ENCODE results near the gene TOGARAM1. TPM values are rescaled to one million over a fixed set of nuclear protein-coding genes. Genes with fewer than 3 reads are reported as not detected.

The TOGARAM1 gene
- total RNA-seq, 6 experiments from 2014 or later: 7.5 to 13.7 (median 9.3) TPM

DNA sequence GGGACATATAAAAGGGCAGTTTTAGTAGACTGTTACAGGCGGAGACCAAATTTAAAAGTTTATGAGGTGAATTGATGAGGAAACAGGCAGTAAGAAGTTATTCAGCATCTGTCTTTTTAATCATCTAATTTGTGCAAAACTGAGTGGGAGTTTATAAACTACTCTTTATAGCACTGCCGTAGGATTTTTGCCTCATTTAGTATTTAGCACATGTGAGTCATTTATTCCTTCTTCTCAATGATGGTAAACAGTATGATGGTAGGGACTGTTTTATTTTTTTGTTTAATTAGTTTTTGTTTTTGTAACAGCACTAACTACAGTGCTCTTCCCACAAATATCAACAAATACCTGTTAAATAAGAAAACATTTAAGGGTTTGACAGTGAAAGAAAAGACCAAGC lies 20.6 kb downstream of the TOGARAM1 start:
- H3K4me1 Mint-ChIP-seq (ENCODE audit: low read depth): peaks cover 19% of the 10 kb centered on the region
- H3K4me3 Mint-ChIP-seq: no peak overlapping the region
- no peak overlapping the region for H3K27ac Mint-ChIP-seq
- H3K36me3 Mint-ChIP-seq (ENCODE audit: low read depth): no peaks in the 10 kb centered on the region
- TF ChIP-seq, protein P1, sequence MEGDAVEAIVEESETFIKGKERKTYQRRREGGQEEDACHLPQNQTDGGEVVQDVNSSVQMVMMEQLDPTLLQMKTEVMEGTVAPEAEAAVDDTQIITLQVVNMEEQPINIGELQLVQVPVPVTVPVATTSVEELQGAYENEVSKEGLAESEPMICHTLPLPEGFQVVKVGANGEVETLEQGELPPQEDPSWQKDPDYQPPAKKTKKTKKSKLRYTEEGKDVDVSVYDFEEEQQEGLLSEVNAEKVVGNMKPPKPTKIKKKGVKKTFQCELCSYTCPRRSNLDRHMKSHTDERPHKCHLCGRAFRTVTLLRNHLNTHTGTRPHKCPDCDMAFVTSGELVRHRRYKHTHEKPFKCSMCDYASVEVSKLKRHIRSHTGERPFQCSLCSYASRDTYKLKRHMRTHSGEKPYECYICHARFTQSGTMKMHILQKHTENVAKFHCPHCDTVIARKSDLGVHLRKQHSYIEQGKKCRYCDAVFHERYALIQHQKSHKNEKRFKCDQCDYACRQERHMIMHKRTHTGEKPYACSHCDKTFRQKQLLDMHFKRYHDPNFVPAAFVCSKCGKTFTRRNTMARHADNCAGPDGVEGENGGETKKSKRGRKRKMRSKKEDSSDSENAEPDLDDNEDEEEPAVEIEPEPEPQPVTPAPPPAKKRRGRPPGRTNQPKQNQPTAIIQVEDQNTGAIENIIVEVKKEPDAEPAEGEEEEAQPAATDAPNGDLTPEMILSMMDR (IDR thresholded peaks at IDR 0.05): no peak
- H3K9me3 Mint-ChIP-seq: no peaks in the 10 kb centered on the region
- no peak for DNase-seq
- H3K27me3 Mint-ChIP-seq (ENCODE audit: insufficient read depth): no peaks in the 10 kb centered on the region

- Mint-ChIP-seq H3K4me3 (no peak overlapping the region), H3K4me1 (ENCODE audit: low read depth) (no peaks in the 10 kb centered on the region), H3K36me3 (ENCODE audit: low read depth) (no peaks in the 10 kb centered on the region), H3K9me3 (no peaks in the 10 kb centered on the region), H3K27me3 (ENCODE audit: insufficient read depth) (no peaks in the 10 kb centered on the region), H3K27ac (no peak overlapping the region)
- TF ChIP-seq, protein P1 (IDR thresholded peaks at IDR 0.05): no peak
- no peak for DNase-seq
Observed at GRCh38 chr14:44988694-44989093, 26.7 kb downstream of the TOGARAM1 start.

DNA sequence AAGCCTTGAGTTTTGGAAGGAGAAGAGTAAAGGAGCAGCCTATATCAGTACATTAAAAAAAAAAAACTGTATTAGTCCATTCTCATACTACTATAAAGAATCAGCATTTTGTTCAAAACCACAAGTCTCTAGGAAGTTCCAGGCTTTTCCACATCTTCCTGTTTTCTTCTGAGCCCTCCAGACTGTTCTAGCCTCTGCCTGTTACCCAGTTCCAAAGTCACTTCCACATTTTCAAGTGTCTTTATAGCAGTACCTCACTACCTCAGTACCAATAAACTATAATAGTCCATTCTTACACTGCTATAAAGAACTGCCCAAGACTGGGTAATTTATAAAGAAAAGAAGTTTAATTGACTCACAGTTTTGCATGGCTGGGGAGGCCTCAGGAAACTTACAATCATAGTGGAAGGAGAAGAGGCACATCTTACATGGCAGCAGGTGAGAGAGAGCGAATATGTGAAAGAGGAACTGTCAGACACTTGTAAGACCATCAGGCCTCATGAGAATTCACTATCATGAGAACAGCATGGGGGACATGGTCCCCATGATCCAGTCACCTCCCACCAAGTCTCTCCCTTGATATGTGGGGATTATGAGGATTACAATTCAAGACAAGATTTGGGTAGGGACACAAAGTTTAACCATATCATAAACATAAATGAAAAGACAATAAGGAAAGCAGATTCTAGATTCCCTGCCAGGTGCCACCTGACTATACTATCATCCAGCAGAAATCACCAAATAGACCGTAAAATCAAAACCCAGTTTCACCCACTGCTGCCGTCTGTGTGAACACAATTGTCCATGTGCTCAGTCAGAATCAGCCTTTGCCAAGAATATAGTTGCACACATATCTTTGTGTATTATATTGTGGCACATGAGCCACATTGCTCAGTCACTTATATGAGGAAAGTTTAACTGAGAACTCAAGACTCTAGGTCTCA lies 27.8 kb downstream of the TOGARAM1 start:
- H3K27ac Mint-ChIP-seq: no peak overlapping the region
- H3K4me3 Mint-ChIP-seq: no peak overlapping the region
- no peaks in the 10 kb centered on the region for H3K9me3 Mint-ChIP-seq
- TF ChIP-seq, protein P1 (IDR thresholded peaks at IDR 0.05): no peak
- no peak for DNase-seq
- no peaks in the 10 kb centered on the region for H3K27me3 Mint-ChIP-seq (ENCODE audit: insufficient read depth)
- H3K36me3 Mint-ChIP-seq (ENCODE audit: low read depth): no peaks in the 10 kb centered on the region
- H3K4me1 Mint-ChIP-seq (ENCODE audit: low read depth): no peaks in the 10 kb centered on the region

- TF ChIP-seq, protein P1 (IDR thresholded peaks at IDR 0.05): no peak
- DNase-seq: no peak
- Mint-ChIP-seq H3K27ac (no peak overlapping the region), H3K36me3 (ENCODE audit: low read depth) (no peaks in the 10 kb centered on the region), H3K4me1 (ENCODE audit: low read depth) (0 out of 2 replicates have a peak, but pooled peaks cover 1% of the 10 kb centered on the region), H3K4me3 (no peak overlapping the region), H3K27me3 (ENCODE audit: insufficient read depth) (no peaks in the 10 kb centered on the region), H3K9me3 (no peaks in the 10 kb centered on the region)
Observed at GRCh38 chr14:44990533-44990932, 28.5 kb downstream of the TOGARAM1 start.

DNA sequence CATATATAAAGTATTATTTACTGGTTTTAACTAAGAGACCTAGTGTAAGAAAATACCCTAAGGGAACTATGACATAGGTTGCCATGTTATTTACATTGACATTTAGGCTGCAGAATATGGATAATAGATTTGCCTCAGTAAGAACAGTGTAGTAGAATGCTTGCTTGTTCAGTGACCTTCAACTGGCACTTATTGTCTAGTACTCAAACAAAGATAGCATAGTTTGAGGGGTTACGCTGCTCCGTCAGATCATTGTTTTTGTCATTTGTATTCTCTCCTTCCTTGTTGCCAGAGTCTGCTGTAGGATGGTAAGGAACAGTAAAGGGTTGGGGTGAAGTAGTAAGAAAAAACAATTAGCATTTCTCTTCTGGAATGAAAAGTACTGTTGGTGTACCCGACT lies 33.2 kb downstream of the TOGARAM1 start:
- TF ChIP-seq, protein P1 (IDR thresholded peaks at IDR 0.05): no peak
- no peak for DNase-seq
- H3K36me3 Mint-ChIP-seq (ENCODE audit: low read depth): peaks cover 12% of the 10 kb centered on the region
- 0 out of 2 replicates have a peak, but pooled peaks cover 6% of the 10 kb centered on the region for H3K4me1 Mint-ChIP-seq (ENCODE audit: low read depth)
- no peaks in the 10 kb centered on the region for H3K9me3 Mint-ChIP-seq
- H3K27ac Mint-ChIP-seq: no peak overlapping the region
- no peaks in the 10 kb centered on the region for H3K27me3 Mint-ChIP-seq (ENCODE audit: insufficient read depth)
- H3K4me3 Mint-ChIP-seq: no peak overlapping the region
